RPMI7951 (cell line): Measurements from ENCODE around the gene LMO1. TPM values are rescaled to one million over a fixed set of nuclear protein-coding genes. Genes with fewer than 3 reads are reported as not detected.

ENCODE experiments used
- DNase-seq: peaks from one replicate; pipeline ENCODE4 v3.0.0-alpha.2; 2012; ENCODE audit warnings: low read depth
- total RNA-seq: library from RNA; depleted of rRNA; stranded (reverse); fragments of >200 nt; shearing (Covaris generic); gene quantifications from 2 replicates; pipeline ENCODE4 v1.2.3, GENCODE V29; 2014; rRNA removed

The LMO1 gene
- total RNA-seq: not detected in 2 replicates

DNA sequence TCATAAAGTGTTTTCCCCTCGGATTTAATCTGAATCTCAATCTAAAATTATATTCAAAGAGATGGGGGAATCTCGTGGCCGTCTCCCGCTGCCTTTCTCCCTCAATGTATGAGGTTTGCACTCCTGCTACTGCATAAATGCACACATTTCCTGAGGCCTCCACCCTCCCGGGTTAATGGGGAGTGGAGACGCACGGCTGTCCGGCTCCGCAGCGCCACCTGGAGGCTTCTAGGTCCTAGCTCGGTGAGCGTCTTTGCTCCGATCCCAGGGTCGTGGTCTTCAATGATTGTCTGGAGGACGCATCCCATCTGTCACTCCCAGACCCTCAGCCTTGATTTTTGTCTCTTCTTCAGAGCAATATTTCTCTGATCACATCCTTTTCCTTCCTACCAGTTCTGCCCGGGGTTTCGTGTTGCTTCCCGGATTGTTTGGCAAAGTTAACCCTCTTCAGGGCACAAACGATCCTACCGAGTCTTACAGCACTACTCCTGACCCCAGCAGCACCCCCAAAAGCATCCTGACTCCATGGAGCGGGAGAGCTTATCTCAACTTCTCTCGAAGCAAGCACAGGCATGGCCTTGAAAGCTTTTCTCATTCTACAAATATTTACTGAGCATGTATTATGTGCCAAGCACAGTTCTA lies at the start of gene LMO1:
TSS of gene LMO1 (minus strand) at position 110 of the 642 bp plus-strand sequence. CDS start 516 bp downstream, outside the sequence.
- DNase-seq: peak; percentile 47

GRCh38 chr11:8312986-8313385 lies 49.3 kb upstream of the LMO1 start:
- no peak for DNase-seq

DNA sequence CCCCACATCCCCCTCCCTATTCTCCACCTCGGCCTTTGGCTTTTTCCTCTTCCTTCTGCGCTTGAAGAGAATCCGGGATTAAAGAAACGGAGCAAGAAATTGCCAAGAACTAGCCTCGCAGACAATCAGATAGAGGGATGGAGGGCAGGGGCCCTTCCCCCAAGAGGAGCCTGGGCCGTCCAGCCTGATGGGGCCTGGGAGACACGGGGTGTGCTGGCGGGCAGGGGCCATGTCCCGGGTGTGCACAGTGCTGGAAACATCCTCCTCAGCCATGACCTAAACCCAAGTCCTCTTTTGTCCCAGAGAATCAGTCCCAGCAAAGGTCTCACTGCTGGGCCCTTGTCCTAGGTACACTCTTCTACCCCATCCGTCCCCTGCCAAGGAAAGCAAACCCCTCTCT lies 47.7 kb upstream of the LMO1 start:
- no peak for DNase-seq

GRCh38 chr11:8310743-8311298 lies 47.1 kb upstream of the LMO1 start:
- DNase-seq: no peak

DNA sequence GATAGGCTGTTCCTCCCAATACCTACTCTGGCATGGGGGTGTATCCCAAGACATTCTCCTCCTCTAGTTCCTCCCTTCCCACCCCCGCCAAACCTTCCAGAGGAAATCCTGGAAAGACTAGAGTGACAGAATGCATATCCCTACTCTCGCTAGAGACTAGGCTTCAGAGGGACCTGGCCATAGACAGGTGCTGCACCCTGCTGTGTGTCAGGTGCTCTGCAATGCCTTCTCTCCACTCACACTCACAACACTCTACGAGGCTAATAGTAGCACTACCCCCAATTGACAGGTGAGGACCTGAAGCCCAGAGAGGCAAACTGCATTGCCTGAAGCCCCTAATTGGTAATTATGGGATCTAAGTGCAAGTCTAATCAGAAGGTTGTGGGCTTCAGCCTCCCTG lies 46.2 kb upstream of the LMO1 start:
- DNase-seq: no peak

DNA sequence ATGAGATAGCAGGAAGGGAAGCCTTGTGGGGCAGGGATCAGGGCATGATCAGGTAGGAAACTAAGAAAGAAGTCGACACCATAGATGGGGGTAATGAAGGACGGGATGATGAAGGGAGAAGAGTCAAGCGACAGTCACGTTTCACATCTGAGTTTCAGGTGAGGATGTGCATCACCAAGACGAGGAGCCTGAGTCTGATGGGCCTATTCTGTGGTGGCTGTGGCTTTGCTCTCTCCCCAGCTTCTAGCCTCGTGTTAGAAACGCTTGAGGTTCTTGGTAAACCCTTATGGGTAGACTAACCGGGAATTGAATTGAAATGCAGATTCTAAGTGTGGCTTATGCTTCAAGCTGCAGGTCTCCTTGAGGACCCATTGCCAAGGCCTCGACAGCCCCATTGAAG lies 45.6 kb upstream of the LMO1 start:
- DNase-seq: no peak

DNA sequence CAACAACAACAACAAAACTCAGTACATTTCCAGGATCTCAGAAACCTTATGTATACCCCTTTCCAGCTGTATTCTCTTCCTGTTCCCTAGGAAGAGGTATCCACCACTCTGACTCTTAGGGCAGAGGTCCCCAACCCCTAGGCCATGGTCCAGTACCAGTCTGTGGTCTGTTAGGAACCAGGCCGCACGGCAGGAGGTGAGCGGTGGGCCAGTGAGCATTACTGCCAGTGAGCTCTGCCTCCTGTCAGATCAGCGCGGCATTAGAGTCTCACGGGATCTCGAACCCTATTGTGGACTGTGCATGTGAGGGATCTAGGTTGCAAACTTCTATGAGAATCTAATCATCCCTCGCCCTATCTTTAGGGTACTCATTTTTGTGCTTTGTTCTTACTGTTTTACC lies 43.9 kb upstream of the LMO1 start:
- no peak for DNase-seq

DNA sequence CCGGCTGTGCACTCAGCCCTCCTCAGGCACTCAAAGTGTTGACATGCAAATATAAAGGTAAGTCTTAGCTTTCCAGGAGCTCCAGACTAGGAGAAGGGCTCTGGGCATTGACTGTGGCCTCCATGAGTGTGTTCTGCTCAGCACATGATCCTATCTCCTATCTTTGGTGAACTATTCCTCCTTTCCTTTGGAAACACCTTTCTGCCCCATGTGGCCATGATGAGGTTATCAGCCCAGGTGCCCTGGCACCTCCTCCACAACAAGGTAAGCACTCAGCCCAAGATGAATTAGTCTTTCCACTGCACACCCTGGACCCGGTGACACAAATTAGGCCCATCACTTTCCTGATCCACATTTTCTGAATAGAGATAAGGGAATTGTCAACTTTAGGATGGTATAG lies 37.9 kb upstream of the LMO1 start:
- DNase-seq: no peak

GRCh38 chr11:8298801-8299786 lies 35.4 kb upstream of the LMO1 start:
- DNase-seq: no peak

DNA sequence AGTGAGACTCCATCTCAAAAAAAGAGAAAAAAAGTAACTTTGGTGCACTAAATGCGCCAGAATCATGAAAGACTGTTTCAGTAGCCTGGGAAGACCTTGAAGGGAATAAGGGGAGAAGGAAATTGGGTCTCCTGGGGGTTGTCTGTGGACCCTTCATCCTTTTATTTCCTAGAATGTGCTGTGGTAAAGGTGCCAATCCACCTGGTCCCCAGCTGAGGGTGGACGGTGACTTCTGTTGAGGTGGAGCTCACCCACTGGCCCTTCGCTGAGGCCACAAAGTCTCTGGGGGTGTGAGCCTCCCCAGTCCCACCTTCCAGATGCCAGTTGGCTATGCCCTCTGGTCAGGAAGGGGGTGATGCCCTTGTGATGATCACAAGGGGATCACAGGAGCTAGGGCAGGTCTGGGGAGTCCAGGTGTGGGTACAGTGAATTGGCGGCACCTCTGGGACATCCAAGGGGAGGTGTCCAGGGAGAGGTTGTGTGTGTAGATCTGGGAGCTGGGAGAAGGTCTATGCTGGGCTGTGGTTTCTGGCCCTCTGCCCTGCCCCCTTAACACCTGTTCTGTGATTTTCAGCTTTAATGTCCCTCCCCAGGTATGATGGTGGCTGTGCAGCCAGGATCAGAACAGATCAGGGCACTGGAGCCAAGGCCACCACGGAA lies 34.2 kb upstream of the LMO1 start:
- no peak for DNase-seq

- DNase-seq: no peak
Observed at GRCh38 chr11:8296872-8297271, 33.2 kb upstream of the LMO1 start.

DNA sequence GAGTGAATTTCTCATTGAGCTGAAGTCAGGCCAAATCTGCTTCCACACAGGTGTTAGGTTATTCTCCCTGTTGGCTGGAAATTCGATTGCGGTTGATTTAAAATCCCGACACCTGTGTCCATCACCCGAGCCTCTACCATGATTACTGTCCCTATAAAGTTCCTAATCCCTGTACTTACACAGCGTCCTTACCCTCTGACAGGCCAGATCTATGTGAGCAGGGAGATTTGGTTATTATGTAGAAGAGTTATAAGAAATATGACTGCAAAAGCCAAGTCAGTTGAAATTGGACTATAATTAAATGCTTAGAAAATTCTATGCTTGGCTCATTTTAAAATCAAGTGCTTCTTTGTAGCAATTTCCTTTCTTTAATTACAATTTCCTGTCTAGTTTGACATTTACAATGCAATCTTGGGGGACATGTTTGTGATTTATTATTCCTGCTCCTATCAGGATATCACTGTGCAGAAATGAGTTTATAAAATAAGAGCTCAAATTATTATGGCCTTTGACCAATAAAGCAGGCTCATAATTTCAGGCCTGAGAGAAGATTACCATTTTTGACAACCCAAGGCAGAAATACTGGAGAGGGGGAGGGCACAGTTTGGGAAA lies 32.5 kb upstream of the LMO1 start:
- no peak for DNase-seq

DNA sequence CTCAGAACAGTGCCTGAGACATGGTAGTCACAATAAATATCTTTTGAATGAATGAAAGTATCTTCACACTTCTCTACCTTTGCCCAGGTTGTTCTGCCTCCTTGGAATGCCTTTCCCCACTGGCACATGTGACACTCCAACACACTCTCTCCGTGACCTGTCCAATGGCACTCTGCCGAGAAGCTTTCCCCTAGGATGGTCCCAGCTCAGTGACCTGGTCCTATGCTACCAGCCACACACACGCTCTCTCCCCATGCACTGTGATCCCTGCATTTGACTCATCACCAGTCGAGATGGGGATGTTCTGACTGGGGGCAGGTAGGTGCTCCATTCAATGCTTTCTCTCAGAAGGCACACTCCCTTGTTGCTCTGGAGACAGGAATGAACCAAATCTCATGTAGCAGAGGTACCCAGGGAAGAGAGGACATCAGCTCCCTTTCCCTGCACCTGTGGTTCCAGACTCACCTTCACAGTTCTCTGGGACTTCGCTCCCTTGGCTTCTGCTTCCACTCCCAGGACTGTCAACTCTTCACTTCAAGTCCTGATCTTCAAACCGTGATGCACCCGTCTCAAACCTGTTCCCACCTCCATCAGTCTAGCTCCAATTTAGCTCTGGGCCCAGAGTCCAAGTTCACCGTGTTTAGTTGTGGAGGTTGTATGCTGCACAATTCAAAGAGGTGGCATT lies 30.7 kb upstream of the LMO1 start:
- no peak for DNase-seq

DNA sequence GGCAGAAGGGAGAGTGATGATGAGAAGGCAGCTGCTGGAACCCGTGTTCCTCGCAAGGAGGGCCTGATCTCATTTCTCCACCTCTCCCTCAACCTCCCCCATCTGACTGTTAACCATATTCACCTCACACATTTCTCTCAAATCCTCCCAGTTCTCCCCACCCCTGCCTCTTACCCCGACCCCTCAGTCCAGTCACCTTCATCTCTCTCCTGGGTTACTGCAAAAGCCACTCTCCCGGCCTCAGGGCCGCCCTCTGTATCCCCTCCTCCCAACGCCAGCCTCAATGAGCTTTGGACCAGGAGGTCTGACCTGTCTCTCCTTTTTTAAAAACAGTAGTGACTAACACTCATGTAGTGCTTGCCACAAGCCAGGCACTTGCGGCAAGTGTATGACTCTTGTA lies 29.5 kb upstream of the LMO1 start:
- no peak for DNase-seq

GRCh38 chr11:8292351-8292750 lies 28.7 kb upstream of the LMO1 start:
- no peak for DNase-seq

DNA sequence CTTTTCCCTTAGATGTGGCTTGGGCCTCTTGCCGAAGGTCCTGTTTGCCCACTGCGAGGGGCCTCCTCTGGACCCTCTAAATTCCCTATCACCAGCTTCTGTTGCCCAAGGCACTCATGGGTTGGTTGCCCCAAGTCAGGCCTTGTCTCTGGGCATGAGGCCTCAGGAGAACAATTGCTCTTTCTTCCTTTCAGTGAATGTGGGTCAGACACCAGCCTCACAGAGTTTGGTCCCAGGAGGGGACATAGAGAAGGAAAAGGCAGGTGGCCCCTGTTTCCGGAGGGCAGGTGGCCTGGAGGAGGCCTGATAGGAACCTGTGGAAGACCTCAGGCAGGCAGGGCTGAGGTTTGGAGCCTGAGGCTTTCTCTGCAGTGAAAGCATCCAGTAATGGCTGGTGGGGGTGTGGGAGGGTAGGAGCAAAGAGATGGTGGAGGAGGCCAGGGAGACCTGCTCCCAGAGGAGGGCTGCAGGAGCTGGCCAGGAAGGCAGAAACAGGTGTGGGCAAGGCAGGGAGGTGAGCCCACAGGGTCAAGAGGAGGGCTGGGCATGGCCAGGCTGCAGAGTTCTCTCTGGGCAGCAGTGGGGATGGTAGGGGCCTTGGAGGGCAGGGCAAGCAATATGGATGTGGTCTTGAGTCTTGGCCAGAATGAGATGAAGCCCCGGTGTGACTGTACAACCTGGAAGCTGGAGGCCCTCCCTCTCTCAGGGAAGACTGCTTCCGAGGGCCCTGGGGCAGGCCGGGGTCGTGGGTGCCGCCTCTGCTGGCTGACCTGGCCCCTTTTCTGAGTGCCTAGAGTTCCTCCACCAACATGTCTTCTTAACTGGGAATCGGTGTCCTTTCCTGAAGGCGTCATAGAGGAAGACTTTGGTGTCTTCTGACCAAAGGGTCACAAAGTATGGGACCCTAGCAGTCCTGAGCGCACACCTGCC lies 28.0 kb upstream of the LMO1 start:
- DNase-seq: no peak

- no peak for DNase-seq
Observed at GRCh38 chr11:8290081-8290810, 26.6 kb upstream of the LMO1 start.

DNA sequence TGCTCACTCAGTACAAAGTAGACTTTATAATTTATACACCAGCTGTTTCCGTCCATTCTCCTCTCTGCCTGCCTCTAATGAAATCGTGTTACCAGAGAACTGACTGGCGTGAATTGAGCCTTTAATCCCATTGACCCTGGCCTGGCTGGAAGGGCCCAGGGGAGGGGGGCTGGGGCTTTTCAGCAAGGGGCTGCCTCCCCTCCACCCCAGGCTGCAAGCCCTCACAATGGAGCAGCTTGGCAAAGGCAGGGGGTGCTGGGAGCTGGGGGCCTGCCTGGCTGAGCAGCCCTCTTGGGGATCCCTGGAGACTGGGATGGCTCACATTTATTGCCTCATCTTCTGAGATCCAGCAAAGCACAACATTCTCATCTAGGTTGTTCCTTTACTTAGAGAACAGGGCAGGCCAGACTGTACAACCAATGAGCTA lies 25.8 kb upstream of the LMO1 start:
- DNase-seq: no peak

DNA sequence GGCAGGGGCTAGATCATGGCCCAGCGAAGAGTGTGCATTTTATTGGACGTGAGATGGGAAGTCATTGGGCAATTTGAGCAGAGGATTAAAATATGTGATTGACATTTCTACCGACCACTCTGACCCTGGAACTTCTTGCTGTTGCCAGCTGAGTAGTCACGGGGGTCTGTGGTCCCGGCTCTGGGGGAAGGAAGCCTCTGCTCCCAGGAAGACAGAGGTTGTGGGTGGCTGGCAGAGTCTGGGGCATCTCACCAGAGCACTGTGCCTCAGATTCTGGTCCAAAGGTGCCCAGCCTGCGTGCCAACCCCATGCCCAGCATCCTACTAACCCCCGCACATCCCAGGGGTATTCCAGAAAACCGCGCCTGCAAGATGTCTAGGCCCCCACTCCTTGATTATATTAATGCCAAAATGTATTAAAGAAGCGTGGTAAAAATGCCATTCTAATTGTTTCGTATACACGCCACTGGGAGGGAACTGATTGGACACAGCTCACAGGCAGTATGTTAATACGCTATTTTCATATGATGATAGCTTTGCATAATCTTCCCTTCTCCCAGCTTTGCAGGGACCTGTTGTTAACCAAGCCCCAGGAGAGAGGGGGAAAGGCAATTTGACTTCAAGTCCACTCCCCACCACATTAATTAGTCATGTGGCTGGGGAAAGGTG lies 25.3 kb upstream of the LMO1 start:
- DNase-seq: no peak
